Hepatocyte (in vitro differentiated cells): ENCODE results near the gene PRPF4. TPM values are rescaled to one million over a fixed set of nuclear protein-coding genes. Genes with fewer than 3 reads are reported as not detected.

Experiments
- DNase-seq: peaks from one replicate; pipeline ENCODE4 v3.0.0-alpha.2; 2016; ENCODE audit warnings: low spot score
- H2AFZ ChIP-seq: fragments of 200-600 bp; sonication (generic); 2 replicates; pipeline ENCODE4 v1.6.0; 2016; ENCODE audit warnings: antibody characterized with exemption, mild to moderate bottlenecking
- H3K27ac ChIP-seq: fragments of 200-600 bp; sonication (generic); 2 replicates; pipeline ENCODE4 v1.5.1; 2016; ENCODE audit warnings: mild to moderate bottlenecking
- H3K27me3 ChIP-seq: fragments of 200-600 bp; sonication (generic); 2 replicates; pipeline ENCODE4 v1.6.1; 2016
- H3K36me3 ChIP-seq: fragments of 200-600 bp; sonication (generic); replicated peaks from 2 replicates; pipeline ENCODE4 v1.5.1; 2016; ENCODE audit warnings: low read depth; ENCODE audit not compliant: insufficient read depth
- H3K4me1 ChIP-seq: fragments of 200-600 bp; sonication (generic); 2 replicates; pipeline ENCODE4 v1.5.1; 2016; ENCODE audit warnings: mild to moderate bottlenecking, moderate library complexity; ENCODE audit not compliant: insufficient read depth
- H3K4me2 ChIP-seq: fragments of 200-600 bp; sonication (generic); 2 replicates; pipeline ENCODE4 v1.6.0; 2016
- H3K4me3 ChIP-seq: fragments of 200-600 bp; sonication (generic); 2 replicates; pipeline ENCODE4 v1.5.1; 2016; ENCODE audit warnings: mild to moderate bottlenecking
- H3K79me2 ChIP-seq: fragments of 200-600 bp; sonication (generic); 2 replicates; pipeline ENCODE4 v1.6.0; 2017; ENCODE audit warnings: mild to moderate bottlenecking
- H3K9me2 ChIP-seq: fragments of 200-600 bp; sonication (generic); replicated peaks from 2 replicates; pipeline ENCODE4 v1.6.0; 2017; ENCODE audit warnings: mild to moderate bottlenecking; ENCODE audit not compliant: insufficient read depth
- H3K9me3 ChIP-seq: fragments of 200-600 bp; sonication (generic); 2 replicates; pipeline ENCODE4 v1.5.1; 2016; ENCODE audit warnings: low read depth, mild to moderate bottlenecking
- H4K20me1 ChIP-seq: fragments of 200-600 bp; sonication (generic); 2 replicates; pipeline ENCODE4 v1.6.0; 2016; ENCODE audit warnings: mild to moderate bottlenecking; ENCODE audit not compliant: insufficient read depth, poor library complexity, severe bottlenecking
- CTCF ChIP-seq: fragments of 200-600 bp; sonication (generic); IDR thresholded peaks from 2 replicates; pipeline ENCODE4 v1.5.1; 2016; ENCODE audit warnings: antibody characterized with exemption, mild to moderate bottlenecking; ENCODE audit not compliant: poor library complexity
- EZH2 ChIP-seq: fragments of 200-600 bp; sonication (generic); IDR thresholded peaks from 2 replicates; pipeline ENCODE4 v1.6.1; 2016; ENCODE audit warnings: antibody characterized with exemption, mild to moderate bottlenecking, borderline replicate concordance
- EZH2phosphoT487 ChIP-seq: fragments of 200-600 bp; sonication (generic); IDR thresholded peaks from one replicate; pipeline ENCODE4 v1.6.1; 2018; ENCODE audit warnings: antibody characterized with exemption, mild to moderate bottlenecking, low read depth, moderate library complexity; ENCODE audit not compliant: unreplicated experiment, severe bottlenecking
- WGBS: methylation state at CpG from one replicate; pipeline ENCODE4 v1.1.6; 2016; ENCODE audit warnings: low lambda C conversion rate; ENCODE audit errors: missing lambda C conversion rate; 5-methylcytosine and 5-hydroxymethylcytosine counted together
- polyA plus RNA-seq: library from polyadenylated mRNA; unstranded; fragments of >200 nt; fragmentation: Nextera tagmentation; extraction: Ambion mirVana; gene quantifications from 2 replicates; pipeline ENCODE4 v1.2.1, GENCODE V29; 2016
- total RNA-seq: library from RNA; depleted of rRNA; stranded (reverse); fragments of >200 nt; gene quantifications from 2 replicates; pipeline ENCODE4 v1.2.3, GENCODE V29; 2014

PRPF4 gene
- total and polyA plus RNA-seq, 2 experiments from 2014 or later, result 24.1 to 27.3 TPM

- H3K4me2 ChIP-seq, result peak overlapping the region; percentile 33
- DNase-seq, result no peak
- H4K20me1 ChIP-seq, result no peaks in the 10 kb centered on the region
- no peak overlapping the region for H2AFZ ChIP-seq
- WGBS, result 84% methylated on average over 2 of the region's 2 CpGs
- no peaks in the 10 kb centered on the region for H3K36me3 ChIP-seq
- H3K27me3 ChIP-seq, result no peaks in the 10 kb centered on the region
- peaks cover 3% of the 10 kb centered on the region for H3K4me1 ChIP-seq
- no peak overlapping the region for H3K4me3 ChIP-seq
- H3K9me2 ChIP-seq, result no peaks in the 10 kb centered on the region
- TF ChIP-seq CTCF, result no peak
- TF ChIP-seq EZH2phosphoT487, result no peak
- TF ChIP-seq EZH2, result no peak
- no peaks in the 10 kb centered on the region for H3K9me3 ChIP-seq
- H3K79me2 ChIP-seq, result peaks cover 14% of the 10 kb centered on the region
- H3K27ac ChIP-seq, result no peak overlapping the region
Observed at GRCh38 chr9:113269355-113269754, 6.1 kb upstream of the PRPF4 start.

GRCh38 chr9:113269871-113270270 is 5.6 kb upstream of the PRPF4 start:
- WGBS, result 88% methylated on average over 2 of the region's 2 CpGs
- Histone ChIP-seq H3K9me3 (no peaks in the 10 kb centered on the region), H3K36me3 (no peaks in the 10 kb centered on the region)

GRCh38 chr9:113274474-113275156 is 843 bp upstream of the PRPF4 start:
- TF ChIP-seq EZH2, result no peak
- TF ChIP-seq CTCF, result peak; percentile 79
- under 1% methylated on average over 15 of the region's 15 CpGs for WGBS
- Histone ChIP-seq H3K4me2 (peak overlapping the region; percentile 85), H3K9me2 (no peaks in the 10 kb centered on the region), H3K27ac (peak overlapping the region; percentile 87), H4K20me1 (no peaks in the 10 kb centered on the region), H3K79me2 (peaks cover 36% of the 10 kb centered on the region), H3K27me3 (no peaks in the 10 kb centered on the region), H3K4me3 (peak overlapping the region; percentile 19), H3K36me3 (no peaks in the 10 kb centered on the region), H3K9me3 (no peaks in the 10 kb centered on the region), H2AFZ (peak overlapping the region; percentile 50), H3K4me1 (peaks cover 8% of the 10 kb centered on the region)
- DNase-seq, result peak; percentile 86

More at GRCh38 chr9:113269871-113270270, 5.6 kb upstream of the PRPF4 start:
- no peak overlapping the region for H2AFZ ChIP-seq
- H3K27ac ChIP-seq, result no peak overlapping the region
- H3K9me2 ChIP-seq, result no peaks in the 10 kb centered on the region
- no peak for DNase-seq
- TF ChIP-seq EZH2phosphoT487, result no peak
- TF ChIP-seq EZH2, result no peak
- TF ChIP-seq CTCF, result no peak
- H3K27me3 ChIP-seq, result no peaks in the 10 kb centered on the region
- peak overlapping the region; percentile 33 for H3K4me2 ChIP-seq
- H4K20me1 ChIP-seq, result no peaks in the 10 kb centered on the region
- peaks cover 3% of the 10 kb centered on the region for H3K4me1 ChIP-seq
- H3K79me2 ChIP-seq, result peaks cover 14% of the 10 kb centered on the region
- H3K4me3 ChIP-seq, result no peak overlapping the region
